Mucosa of stomach (tissue), 1 donor: ENCODE data around the gene CFAP161.

Experiments
- H3K27me3 ChIP-seq: one replicate; pipeline ENCODE4 v1.7.0; 2013; ENCODE audit warnings: mild to moderate bottlenecking, low read length; ENCODE audit not compliant: control insufficient read depth, insufficient read depth
- H3K36me3 ChIP-seq: one replicate; pipeline ENCODE4 v1.7.0; 2013; ENCODE audit warnings: low read length; ENCODE audit not compliant: control insufficient read depth, insufficient read depth
- H3K4me1 ChIP-seq: one replicate; pipeline ENCODE4 v1.7.0; 2013; ENCODE audit warnings: mild to moderate bottlenecking, low read length; ENCODE audit not compliant: control insufficient read depth, insufficient read depth
- H3K4me3 ChIP-seq: one replicate; pipeline ENCODE4 v1.7.0; 2013; ENCODE audit warnings: low read length
- H3K9ac ChIP-seq: one replicate; pipeline ENCODE4 v1.7.0; 2013; ENCODE audit warnings: mild to moderate bottlenecking, low read length, moderate library complexity
- H3K9me3 ChIP-seq: one replicate; pipeline ENCODE4 v1.7.0; 2013; ENCODE audit warnings: mild to moderate bottlenecking, low read length, moderate library complexity; ENCODE audit not compliant: control insufficient read depth
- donor health status: Pancreatic carcinoma.

Gene CFAP161

DNA sequence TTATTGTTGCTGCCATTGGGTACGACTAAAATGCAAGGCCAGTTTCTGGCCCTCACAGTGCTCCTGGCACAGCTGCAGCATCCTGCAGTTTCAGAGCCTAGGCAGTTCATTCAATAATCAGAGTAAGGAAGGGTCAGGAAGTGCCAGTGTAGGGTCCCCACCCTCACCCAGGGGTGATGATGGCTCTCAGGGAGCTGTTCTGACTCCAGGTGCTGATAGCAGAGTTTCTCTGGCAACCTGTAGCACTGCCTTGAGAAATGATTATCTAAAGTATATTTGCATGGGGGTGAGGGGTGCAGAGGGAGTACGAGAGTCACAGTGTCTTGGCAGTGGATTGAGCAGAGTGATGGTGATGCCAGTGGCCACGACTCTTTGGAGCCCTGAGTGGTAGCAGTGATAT lies 47.1 kb downstream of the CFAP161 start:
- no peaks in the 10 kb centered on the region for H3K9me3 ChIP-seq
- no peaks in the 10 kb centered on the region for H3K4me1 ChIP-seq
- no peak overlapping the region for H3K4me3 ChIP-seq

DNA sequence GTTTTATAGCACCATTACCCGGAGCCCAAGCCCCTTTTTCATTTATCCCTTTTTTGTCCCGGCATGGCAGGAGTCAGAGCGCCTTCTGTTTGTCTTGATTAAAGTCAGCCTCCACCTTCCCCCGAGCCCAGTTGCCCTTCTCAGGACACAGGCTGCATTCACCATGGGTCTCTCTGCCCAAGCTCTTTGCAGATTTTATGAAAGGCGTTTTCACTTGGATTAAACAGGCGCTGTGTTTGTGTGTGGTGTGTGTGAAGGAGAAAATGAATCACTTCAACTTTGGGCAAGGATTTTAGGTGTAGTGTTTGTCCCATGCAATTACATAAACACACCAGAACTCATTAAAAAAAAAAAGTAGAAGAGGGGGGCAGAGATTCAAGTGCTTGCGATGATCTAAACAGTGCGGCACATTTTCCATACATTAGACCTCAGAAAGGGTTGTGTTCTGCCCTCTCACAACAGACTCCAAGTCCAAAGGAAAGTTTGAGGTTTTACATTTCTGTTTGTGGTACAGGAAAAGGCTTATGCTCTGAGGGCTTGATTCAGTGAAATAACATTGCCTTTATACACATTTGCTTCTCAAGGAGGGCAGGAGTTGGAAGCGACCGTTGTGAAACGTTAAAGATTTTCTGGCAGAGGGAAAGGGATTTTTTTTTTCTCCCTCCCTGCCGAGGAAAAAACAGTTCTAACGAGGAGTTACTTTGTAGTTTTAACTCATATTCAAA lies 48.1 kb downstream of the CFAP161 start:
- H3K4me3 ChIP-seq, result no peak overlapping the region
- no peaks in the 10 kb centered on the region for H3K36me3 ChIP-seq
- peaks cover 9% of the 10 kb centered on the region for H3K27me3 ChIP-seq
- no peaks in the 10 kb centered on the region for H3K9me3 ChIP-seq
- H3K9ac ChIP-seq, result no peak overlapping the region
- H3K4me1 ChIP-seq, result no peaks in the 10 kb centered on the region

More for the DNA sequence above, 47.1 kb downstream of the CFAP161 start:
- H3K9ac ChIP-seq, result no peak overlapping the region
- H3K36me3 ChIP-seq, result no peaks in the 10 kb centered on the region
- peaks cover 9% of the 10 kb centered on the region for H3K27me3 ChIP-seq

DNA sequence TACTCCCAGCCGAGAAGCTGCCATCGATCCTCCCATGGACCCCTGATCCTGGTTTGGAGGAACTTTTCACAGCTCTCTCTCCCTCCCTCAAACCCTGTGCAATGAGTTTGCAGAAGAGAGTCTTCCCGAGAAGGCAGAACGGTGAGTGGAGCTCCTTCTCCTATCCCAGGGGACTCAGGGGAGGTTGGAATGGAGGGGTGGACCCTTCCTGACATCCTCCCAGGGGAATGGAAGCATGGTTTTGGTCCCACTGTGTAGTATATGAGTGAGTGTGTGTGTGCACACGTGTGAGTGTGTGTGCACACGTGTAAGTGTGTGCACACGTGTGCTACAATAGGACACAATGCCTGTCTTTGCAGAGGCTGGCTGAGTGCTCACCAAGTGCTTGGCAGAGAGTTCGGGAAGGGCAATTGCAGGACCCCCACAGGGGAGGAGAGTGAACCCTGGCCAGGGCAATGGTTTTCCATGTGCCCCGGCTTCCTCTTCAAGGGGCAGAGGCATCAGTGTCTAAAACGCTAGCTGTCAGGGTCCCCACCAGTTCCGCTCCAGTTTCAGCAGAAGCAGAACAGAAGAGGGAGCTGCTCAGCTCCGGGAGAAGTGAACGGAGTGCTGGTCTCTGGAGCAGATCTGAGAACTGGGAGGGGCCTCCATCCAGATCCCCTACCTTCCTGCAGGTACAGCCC lies 48.8 kb downstream of the CFAP161 start:
- H3K36me3 ChIP-seq, result no peaks in the 10 kb centered on the region
- H3K4me1 ChIP-seq, result no peaks in the 10 kb centered on the region
- H3K9ac ChIP-seq, result no peak overlapping the region
- H3K9me3 ChIP-seq, result no peaks in the 10 kb centered on the region
- H3K4me3 ChIP-seq, result no peak overlapping the region
- H3K27me3 ChIP-seq, result peaks cover 9% of the 10 kb centered on the region

DNA sequence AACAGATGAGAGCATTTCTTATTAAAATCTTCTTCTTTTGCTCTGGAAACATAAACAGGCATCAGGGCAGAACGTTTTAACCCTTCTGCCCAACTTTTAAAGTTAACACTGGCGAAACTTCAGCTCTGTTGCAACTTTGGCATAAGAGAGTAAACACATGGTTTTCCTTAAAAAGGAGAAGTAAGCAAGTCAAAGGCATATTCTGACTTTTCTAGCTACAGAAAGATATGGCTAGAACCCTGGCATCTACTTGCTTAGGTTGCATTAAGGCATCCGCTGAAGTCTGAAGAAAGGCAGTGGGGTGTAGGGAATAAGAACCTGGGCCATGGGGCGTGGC lies 49.3 kb downstream of the CFAP161 start:
- H3K36me3 ChIP-seq, result no peaks in the 10 kb centered on the region
- H3K9ac ChIP-seq, result no peak overlapping the region
- H3K9me3 ChIP-seq, result no peaks in the 10 kb centered on the region
- H3K27me3 ChIP-seq, result peaks cover 9% of the 10 kb centered on the region
- H3K4me3 ChIP-seq, result no peak overlapping the region
- H3K4me1 ChIP-seq, result no peaks in the 10 kb centered on the region

DNA sequence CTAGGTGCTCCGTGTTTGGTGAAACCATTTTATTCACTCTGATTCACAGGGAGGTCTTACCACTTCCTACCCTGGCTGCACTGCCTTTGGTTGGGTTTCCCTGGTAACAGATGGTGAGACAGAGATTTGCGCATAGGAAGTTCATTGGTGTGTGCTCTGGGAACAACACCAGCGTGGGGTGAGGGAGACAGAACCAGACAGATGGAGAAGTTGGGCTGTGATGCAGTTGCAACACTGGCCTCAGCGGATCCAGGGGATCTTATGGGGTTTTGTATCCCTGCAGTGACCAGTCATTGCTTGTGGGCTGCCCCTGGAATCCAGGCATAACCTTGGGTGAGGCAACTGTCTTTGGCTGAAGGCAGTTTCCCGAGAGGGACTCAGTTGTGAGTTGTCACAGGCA lies 50.1 kb downstream of the CFAP161 start:
- Histone ChIP-seq H3K27me3 (peaks cover 9% of the 10 kb centered on the region), H3K4me1 (no peaks in the 10 kb centered on the region), H3K36me3 (no peaks in the 10 kb centered on the region), H3K4me3 (no peak overlapping the region), H3K9ac (no peak overlapping the region), H3K9me3 (no peaks in the 10 kb centered on the region)

DNA sequence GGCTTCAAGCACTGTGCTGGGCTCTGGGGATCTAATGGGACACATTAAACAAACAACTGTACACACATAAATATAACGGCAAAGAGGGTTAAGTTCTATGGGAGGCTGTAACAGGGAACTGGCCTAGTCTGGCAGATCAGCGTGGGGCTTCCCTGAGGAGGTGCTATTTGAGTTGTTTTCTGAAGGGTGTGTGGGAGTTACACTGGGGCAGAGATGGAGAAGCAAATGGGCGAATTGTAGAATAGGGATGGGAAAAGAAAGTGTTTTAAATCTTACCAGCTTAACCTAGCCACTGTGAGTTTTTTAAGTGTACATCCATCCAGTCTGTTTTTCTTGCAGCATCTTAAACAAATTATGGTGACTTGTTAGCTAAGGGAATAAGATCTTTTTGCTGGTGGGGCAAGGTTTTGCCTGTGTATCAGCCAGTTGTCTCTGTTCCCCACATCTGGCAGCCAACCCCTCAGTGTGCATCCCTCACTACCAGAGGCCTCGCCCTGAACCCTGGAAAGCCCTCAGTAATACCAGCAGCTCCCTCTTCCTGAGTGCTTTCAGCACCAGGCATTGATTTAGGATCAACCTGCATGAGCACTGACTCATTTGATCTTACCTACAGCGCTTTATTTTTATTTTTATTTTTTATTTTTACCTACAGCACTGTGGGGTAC lies 51.7 kb downstream of the CFAP161 start:
- Histone ChIP-seq H3K36me3 (no peaks in the 10 kb centered on the region), H3K27me3 (peaks cover 9% of the 10 kb centered on the region), H3K4me3 (no peak overlapping the region), H3K9me3 (no peaks in the 10 kb centered on the region), H3K4me1 (peaks cover 4% of the 10 kb centered on the region), H3K9ac (no peak overlapping the region)

DNA sequence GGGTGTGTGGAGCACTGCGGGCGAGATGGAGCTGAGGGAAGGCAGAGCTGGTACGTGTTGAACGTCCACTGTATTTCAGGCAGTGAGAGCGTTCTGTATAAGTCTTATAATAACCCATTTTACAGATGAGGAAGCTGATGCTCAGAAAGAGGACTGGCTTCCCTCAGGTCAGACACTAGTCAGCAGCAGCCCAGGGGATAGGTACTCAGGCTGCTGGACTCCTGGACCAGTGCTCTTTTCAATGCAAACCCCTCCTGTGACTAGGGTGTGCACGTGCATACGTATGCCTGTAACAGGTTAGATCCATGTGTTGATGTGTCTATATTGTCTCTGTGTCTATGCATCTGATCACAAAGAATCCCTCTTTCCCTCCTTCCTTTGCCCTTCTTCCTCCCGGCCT lies 54.3 kb downstream of the CFAP161 start:
- Histone ChIP-seq H3K9ac (no peak overlapping the region), H3K27me3 (no peaks in the 10 kb centered on the region), H3K9me3 (no peaks in the 10 kb centered on the region), H3K36me3 (no peaks in the 10 kb centered on the region), H3K4me3 (no peak overlapping the region), H3K4me1 (peaks cover 4% of the 10 kb centered on the region)

DNA sequence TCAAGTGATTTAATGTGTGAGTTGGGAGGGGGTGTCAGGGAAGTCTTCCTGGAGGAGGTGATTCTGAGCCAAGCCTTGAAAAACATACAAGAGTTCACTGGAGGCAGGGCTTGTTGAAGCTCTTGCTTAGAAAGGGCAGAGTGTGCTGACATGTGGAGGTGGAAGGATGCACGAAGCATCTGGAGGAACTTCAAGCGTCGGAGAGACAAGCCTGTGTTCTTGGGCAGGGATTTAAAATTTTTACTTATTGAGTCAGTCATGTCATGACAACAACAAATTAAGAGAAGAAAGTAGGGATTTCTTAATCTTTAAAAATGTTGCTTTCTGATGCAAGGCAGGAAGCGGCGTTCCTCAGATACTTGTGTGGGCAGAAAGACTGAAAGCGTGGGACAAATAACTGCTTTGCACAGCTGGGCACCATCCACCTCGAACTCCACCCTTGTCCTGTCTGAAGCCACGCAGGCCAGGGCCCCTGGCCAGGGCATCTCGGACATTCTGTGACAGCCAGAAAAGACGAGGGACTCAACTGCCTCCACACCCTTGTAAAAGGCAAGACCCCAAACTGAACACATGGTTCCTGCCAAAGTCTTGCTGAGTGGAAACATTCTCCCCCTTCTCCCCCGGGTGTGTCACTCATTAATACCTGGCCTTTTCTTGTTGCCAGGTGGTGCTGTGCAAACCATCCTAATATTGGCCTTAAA lies 55.7 kb downstream of the CFAP161 start:
- H3K36me3 ChIP-seq, result no peaks in the 10 kb centered on the region
- no peak overlapping the region for H3K9ac ChIP-seq
- H3K4me1 ChIP-seq, result peaks cover 4% of the 10 kb centered on the region
- no peak overlapping the region for H3K4me3 ChIP-seq
- H3K27me3 ChIP-seq, result no peaks in the 10 kb centered on the region
- H3K9me3 ChIP-seq, result no peaks in the 10 kb centered on the region

DNA sequence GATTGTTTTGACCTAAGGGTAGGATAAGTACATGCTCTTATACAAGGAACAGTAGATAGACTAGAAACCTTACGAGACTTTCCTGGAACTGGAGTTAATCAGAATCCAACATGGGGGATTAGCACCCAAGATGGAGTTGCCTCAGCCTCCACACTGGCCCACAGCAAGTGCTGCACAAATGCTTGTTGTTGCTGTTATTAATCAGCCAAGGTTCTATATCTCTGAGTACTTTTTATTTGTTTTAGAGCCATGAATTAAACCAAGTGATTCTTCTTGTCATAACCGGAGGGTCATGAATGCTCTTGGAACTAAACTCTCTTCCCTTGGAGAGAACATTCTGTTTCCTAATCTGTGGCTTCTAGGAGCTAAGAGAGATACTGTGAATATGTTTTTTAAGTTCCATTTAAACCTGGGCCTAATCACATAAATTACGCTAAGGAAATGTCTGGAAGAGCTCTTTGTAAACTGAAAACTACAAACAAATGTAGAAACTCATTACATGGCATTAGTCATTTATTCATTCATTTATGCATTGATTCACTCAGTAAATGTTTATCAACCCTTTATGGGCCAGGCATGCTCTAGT lies 56.9 kb downstream of the CFAP161 start:
- Histone ChIP-seq H3K9ac (no peak overlapping the region), H3K27me3 (no peaks in the 10 kb centered on the region), H3K9me3 (no peaks in the 10 kb centered on the region), H3K4me3 (no peak overlapping the region), H3K36me3 (no peaks in the 10 kb centered on the region), H3K4me1 (peaks cover 4% of the 10 kb centered on the region)

DNA sequence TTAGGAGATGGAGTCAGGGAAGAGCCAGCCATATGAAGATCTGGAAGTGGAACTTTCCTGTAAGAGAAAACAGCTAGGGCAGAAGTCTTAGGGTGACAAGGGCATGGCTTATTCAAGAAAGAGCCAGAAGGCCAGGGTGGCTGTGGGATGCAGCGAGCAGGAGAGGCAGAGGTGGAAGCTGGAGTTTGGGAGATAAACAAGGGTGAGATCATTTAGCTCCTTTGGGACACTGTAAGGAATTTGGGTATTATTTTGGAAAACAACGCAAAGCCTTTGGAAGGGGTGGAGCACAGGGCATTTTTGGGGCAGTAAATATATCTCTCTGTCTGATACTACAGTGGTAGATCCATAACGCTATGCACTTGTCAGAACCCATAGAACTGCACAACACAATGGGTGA lies 57.6 kb downstream of the CFAP161 start:
- no peaks in the 10 kb centered on the region for H3K36me3 ChIP-seq
- H3K9me3 ChIP-seq, result no peaks in the 10 kb centered on the region
- no peaks in the 10 kb centered on the region for H3K27me3 ChIP-seq
- no peak overlapping the region for H3K9ac ChIP-seq
- peaks cover 4% of the 10 kb centered on the region for H3K4me1 ChIP-seq
- H3K4me3 ChIP-seq, result no peak overlapping the region

DNA sequence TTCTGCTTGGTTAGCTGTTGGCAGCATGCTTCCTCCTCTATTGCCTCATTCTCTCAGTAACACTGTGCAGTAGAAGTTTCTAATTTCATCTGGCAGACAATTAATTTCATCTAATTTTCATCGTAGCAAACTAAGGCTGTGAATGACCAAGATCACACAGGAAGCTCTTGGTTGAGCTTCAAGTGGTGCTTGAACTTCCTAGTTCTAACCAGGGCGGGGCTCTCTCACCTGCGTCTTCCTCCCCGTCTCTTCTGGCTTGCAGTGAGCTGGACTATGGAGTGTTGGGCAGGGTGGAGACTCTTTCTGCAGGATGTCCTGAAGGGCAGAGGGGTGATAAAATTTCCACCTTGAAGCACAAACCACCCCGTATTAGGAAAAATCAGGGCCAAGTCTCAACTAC lies 60.7 kb downstream of the CFAP161 start:
- H3K4me3 ChIP-seq, result no peak overlapping the region
- peaks cover 4% of the 10 kb centered on the region for H3K4me1 ChIP-seq
- no peak overlapping the region for H3K9ac ChIP-seq
- H3K27me3 ChIP-seq, result no peaks in the 10 kb centered on the region
- H3K36me3 ChIP-seq, result no peaks in the 10 kb centered on the region
- H3K9me3 ChIP-seq, result no peaks in the 10 kb centered on the region
